ENCODE measurements around the gene LGALS4. TPM values are rescaled to one million over a fixed set of nuclear protein-coding genes. Genes with fewer than 3 reads are reported as not detected.

Gene LGALS4
- total and polyA plus RNA-seq, 7 donors, result 0.33 to 9,832 (median 13.2) TPM

GRCh38 chr19:38846097-38846496 lies 33.4 kb upstream of the LGALS4 start:
- no peaks in the 10 kb centered on the region for H3K9me3 ChIP-seq
- 76 to 78% methylated on average over 2 of the region's 2 CpGs for WGBS, 2 donors
- DNase-seq, result no peak
- no peak for TF ChIP-seq POLR2AphosphoS5 (IDR thresholded peaks at IDR 0.05)
- no peak for TF ChIP-seq POLR2A (IDR thresholded peaks at IDR 0.05)
- no peak for TF ChIP-seq EP300 (IDR thresholded peaks at IDR 0.05)
- no peak for TF ChIP-seq CTCF (IDR thresholded peaks at IDR 0.05)
- H3K36me3 ChIP-seq, result peaks cover 56 to 67% (median 64%) of the 10 kb centered on the region in 4 donors
- no peak overlapping the region for H3K4me3 ChIP-seq
- H3K27me3 ChIP-seq, result no peaks in the 10 kb centered on the region
- intact Hi-C loops (cut with DNase I), result no loop called here
- peaks cover 0 to 58% (median 44%) of the 10 kb centered on the region in 4 donors for H3K4me1 ChIP-seq
- no peak overlapping the region for H3K27ac ChIP-seq

GRCh38 chr19:38845374-38846024 lies 32.8 kb upstream of the LGALS4 start:
- intact Hi-C loops (cut with DNase I), result no loop called here
- H3K27ac ChIP-seq, result no peak overlapping the region
- H3K4me3 ChIP-seq, result no peak overlapping the region
- peaks cover 0 to 54% (median 41%) of the 10 kb centered on the region in 4 donors for H3K4me1 ChIP-seq
- no peak for DNase-seq
- H3K9me3 ChIP-seq, result no peaks in the 10 kb centered on the region
- no peaks in the 10 kb centered on the region for H3K27me3 ChIP-seq
- TF ChIP-seq EP300 (IDR thresholded peaks at IDR 0.05), result no peak
- no peak for TF ChIP-seq POLR2A (IDR thresholded peaks at IDR 0.05)
- TF ChIP-seq POLR2AphosphoS5 (IDR thresholded peaks at IDR 0.05), result no peak
- TF ChIP-seq CTCF (IDR thresholded peaks at IDR 0.05), result no peak
- 94 to 95% methylated on average over 14 of the region's 14 CpGs for WGBS, 2 donors
- H3K36me3 ChIP-seq, result peaks cover 62 to 73% (median 70%) of the 10 kb centered on the region in 4 donors

GRCh38 chr19:38844093-38844686 lies 31.4 kb upstream of the LGALS4 start:
- H3K27me3 ChIP-seq, result no peaks in the 10 kb centered on the region
- DNase-seq, result no peak
- H3K4me1 ChIP-seq, result peaks cover 0 to 54% (median 41%) of the 10 kb centered on the region in 4 donors
- no peak overlapping the region for H3K4me3 ChIP-seq
- TF ChIP-seq CTCF (IDR thresholded peaks at IDR 0.05) (no peak), EP300 (IDR thresholded peaks at IDR 0.05) (no peak), POLR2A (IDR thresholded peaks at IDR 0.05) (no peak), POLR2AphosphoS5 (IDR thresholded peaks at IDR 0.05) (no peak)
- H3K36me3 ChIP-seq, result peaks cover 74 to 86% (median 83%) of the 10 kb centered on the region in 4 donors
- no peaks in the 10 kb centered on the region for H3K9me3 ChIP-seq
- intact Hi-C loops (cut with DNase I), result no loop called here
- H3K27ac ChIP-seq, result no peak overlapping the region
- WGBS, 2 donors, result 91 to 92% methylated on average over 11 of the region's 11 CpGs

GRCh38 chr19:38843175-38843758 lies 30.5 kb upstream of the LGALS4 start:
- 96 to 97% methylated on average over 9 of the region's 9 CpGs for WGBS, 2 donors

GRCh38 chr19:38842439-38843174 lies 29.9 kb upstream of the LGALS4 start:
- DNase-seq, result no peak
- Histone ChIP-seq H3K36me3 (peaks cover 88 to 100% (median 98%) of the 10 kb centered on the region in 4 donors), H3K4me3 (no peak overlapping the region), H3K4me1 (peaks cover 0 to 39% (median 27%) of the 10 kb centered on the region in 4 donors), H3K27me3 (no peaks in the 10 kb centered on the region), H3K9me3 (no peaks in the 10 kb centered on the region), H3K27ac (no peak overlapping the region)
- intact Hi-C loops (cut with DNase I), result no loop called here
- no peak for TF ChIP-seq POLR2AphosphoS5 (IDR thresholded peaks at IDR 0.05)
- no peak for TF ChIP-seq EP300 (IDR thresholded peaks at IDR 0.05)
- no peak for TF ChIP-seq CTCF (IDR thresholded peaks at IDR 0.05)
- TF ChIP-seq POLR2A (IDR thresholded peaks at IDR 0.05), result no peak
- WGBS, 2 donors, result 72 to 90% methylated on average over 17 of the region's 17 CpGs

More at GRCh38 chr19:38843175-38843758, 30.5 kb upstream of the LGALS4 start:
- H3K27ac ChIP-seq, result no peak overlapping the region
- no peak for DNase-seq
- no peaks in the 10 kb centered on the region for H3K9me3 ChIP-seq
- H3K27me3 ChIP-seq, result no peaks in the 10 kb centered on the region
- peaks cover 0 to 45% (median 34%) of the 10 kb centered on the region in 4 donors for H3K4me1 ChIP-seq
- peaks cover 83 to 95% (median 91%) of the 10 kb centered on the region in 4 donors for H3K36me3 ChIP-seq
- H3K4me3 ChIP-seq, result no peak overlapping the region
- intact Hi-C loops (cut with DNase I), result no loop called here
- no peak for TF ChIP-seq EP300 (IDR thresholded peaks at IDR 0.05)

All from sigmoid colon (tissue), 7 donors.